A673 (cell line): Measurements from ENCODE around the gene GOLGA6D.

Experiments used
- CTCF ChIP-seq: fragments of 300-800, 200-600 bp; sonication (generic); conservative IDR thresholded peaks from 2 replicates; pipeline ENCODE4 v1.5.1; 2017; ENCODE audit warnings: low read depth, mild to moderate bottlenecking, antibody characterized with exemption, low read length, moderate library complexity, mixed read lengths
- EZH2 ChIP-seq: fragments of 200-600 bp; sonication (generic); IDR thresholded peaks from 2 replicates; pipeline ENCODE4 v1.6.1; 2017; ENCODE audit warnings: borderline replicate concordance, low read depth, mild to moderate bottlenecking, mixed read lengths, antibody characterized with exemption, low read length; ENCODE audit not compliant: poor library complexity, severe bottlenecking

GRCh38 chr15:75238150-75238549 lies 44.5 kb upstream of the GOLGA6D start:
- no peak for TF ChIP-seq CTCF
- no peak for TF ChIP-seq EZH2
